HG03060 (cell line): Measurements from ENCODE around the gene INS.

Experiments used
- ATAC-seq: cut with Tn5 transposase; IDR thresholded peaks from one replicate; pipeline ENCODE4 v1.9.1; 2021; ENCODE audit warnings: low read depth, moderate number of reproducible peaks; ENCODE audit not compliant: unreplicated experiment

Gene INS

GRCh38 chr11:2160736-2161259 is at the start of gene INS:
TSS of gene INS (minus strand) at chr11:2161209. CDS start at chr11:2160971, 238 bp downstream.
- no peak for ATAC-seq

DNA sequence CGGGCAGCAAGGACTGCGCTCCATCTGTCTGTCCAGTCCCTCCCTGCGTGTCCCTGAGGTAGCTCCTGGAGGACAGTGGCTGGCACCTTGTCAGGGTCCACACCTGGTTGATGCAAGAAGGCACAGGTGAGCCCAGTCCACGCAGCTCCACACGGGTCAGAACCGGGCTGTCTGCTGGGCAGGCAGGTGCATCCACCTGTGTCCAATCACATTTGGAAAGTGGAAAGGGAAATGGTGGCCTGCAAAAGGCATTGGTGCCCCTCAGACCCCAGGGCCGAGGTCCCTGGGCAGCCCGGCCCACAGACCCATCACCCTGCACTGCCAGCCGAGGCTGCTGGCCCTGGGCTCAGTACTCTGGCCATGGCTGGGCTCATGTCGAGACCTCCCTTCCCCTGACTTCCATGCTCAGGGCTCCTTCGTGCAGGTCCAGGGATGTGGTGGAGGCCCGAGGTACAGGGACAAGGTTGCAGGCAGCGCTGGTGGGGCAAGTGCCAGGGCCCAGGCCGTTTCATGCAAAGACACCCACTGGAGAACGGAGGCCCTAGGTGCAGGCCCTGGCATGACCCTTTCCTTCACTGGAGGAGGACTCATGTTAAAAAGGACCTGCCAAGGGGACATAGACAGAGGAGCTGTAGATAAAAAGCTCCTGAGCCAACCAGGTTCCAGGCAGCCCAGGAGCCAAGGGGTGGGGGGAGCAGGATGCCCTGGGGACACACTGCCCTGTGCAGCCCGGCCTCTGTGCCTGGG is 49.5 kb upstream of the INS start:
- no peak for ATAC-seq

- ATAC-seq = no peak
These were observed 48.9 kb upstream of the INS start for GRCh38 chr11:2209900-2210321.

DNA sequence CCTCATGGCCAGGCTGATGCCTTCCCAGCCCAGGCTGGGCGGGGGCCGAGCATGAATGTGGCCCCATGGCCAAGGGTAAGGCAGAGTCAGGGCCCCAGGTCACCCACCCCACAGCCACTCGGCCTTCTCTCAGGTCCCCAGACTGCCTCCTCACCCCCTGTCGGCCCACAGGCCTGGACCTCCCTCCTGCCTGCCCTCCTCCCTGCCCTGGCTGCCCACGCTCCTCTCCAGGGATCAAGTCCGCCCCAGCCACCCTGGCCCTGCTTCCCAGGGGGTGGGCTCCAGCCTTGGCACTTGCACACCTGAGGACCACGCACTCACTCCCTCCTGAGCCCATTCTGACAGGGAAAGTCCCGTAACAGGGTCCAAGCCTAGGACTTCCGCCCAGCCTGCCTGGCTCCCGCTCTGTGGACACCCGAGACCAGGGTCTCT is 48.4 kb upstream of the INS start:
- no peak for ATAC-seq

- no peak for ATAC-seq
These were observed 47.8 kb upstream of the INS start for GRCh38 chr11:2208691-2209369.

DNA sequence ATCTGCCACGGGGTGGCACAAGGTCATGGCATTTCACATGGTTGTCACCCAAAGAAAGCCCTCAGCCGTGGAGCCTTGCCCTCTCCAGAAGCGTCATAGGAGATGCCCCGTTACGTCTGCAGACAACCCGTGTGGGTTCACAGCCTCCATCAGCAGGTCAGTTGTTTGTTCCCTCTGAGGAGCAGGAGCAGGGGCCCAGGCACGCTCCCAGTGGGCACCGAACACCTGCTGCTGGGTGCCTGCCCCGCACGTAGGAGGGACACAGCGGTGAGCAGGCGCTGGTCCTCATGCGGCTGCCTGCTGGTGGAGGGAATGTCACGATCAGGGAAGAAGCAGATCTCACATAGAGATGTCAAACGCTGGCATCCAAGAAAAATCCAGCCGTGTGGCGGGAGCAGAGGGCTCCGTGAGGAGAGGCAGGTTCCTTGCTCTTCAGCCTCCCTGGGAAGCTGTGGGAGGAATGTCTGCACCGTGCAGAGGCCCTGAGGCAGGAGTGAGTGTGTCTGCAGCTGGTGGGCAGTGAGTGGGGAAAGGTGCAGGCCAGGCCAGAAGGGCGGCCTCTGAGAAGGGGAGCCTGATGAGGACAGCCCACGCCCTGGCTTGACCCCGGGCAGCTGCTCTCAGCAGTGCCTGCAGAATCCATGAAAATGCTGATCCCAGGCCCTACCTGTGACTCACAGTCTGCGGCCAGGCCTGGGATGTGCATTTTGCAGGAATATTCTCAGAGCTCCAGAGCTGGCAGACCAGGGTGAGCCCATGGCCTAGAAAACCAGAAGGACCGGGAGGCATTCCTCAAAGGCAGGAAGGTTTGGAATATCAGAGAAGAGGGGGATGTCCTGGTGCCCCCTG is 47.0 kb upstream of the INS start:
- ATAC-seq = no peak

GRCh38 chr11:2207212-2207611 is 46.2 kb upstream of the INS start:
- no peak for ATAC-seq

DNA sequence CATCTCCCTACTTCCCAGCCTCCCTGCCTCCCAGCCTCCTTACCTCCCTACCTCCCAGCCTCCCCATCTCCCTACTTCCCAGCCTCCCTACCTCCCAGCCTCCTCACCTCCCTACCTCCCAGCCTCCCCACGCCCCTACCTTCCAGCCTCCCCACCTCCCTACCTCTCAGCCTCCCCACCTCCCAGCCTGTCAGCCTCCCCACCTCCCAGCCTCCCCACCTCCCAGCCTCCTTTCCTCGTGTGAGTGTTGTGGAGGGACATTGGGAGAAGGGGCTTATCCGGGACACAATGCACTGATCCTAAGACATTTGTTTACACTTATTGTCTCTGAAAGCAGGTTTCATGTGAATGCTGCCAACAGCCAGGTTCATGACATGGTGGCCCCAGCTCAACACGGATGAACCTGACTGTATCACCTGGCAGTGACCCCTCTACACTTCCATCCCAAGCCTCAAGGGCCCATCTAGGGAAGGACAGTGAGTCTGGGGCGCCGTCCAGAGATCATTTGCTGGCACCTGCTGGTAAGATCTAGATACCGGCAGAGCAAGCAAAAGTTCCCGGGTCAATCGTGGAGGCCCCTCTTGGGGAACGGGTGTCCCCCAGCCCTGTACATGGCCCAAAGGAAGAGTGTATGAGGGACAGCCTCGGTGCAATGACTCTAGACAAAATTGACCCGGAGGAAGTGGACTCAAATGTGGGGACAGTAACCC is 45.1 kb upstream of the INS start:
- no peak for ATAC-seq

- no peak for ATAC-seq
These were observed 44.3 kb upstream of the INS start for GRCh38 chr11:2205214-2205720.

GRCh38 chr11:2204361-2205213 is 43.6 kb upstream of the INS start:
- no peak for ATAC-seq

GRCh38 chr11:2203440-2204259 is 42.6 kb upstream of the INS start:
- no peak for ATAC-seq

DNA sequence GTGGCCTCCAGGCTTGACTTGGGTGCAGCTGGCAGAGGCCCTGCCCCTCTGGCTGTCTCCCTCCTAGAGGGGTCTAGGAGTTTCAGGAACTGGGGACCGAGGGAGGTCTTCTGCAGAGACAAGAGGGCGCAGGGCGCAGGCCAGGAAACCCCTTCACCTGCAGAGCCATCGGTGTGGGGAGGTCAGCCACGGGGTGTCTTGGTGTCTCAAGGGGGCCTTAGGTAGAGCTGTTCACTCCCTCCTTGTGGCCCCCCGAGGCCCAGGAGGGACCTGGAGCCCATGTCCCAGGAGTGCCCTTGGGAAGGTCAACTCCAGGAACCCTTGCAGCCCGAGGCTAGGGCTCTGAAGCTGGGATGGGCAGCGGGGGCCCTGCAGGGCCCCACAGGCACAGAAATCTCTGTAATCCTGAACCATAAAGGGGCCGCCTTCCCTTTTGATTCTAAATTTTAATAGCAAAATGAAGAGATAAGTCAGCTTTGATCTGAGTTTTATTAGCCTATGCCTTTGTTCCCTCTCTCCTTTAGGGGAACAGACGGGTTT is 42.0 kb upstream of the INS start:
- ATAC-seq = no peak

GRCh38 chr11:2202071-2202899 is 41.3 kb upstream of the INS start:
- ATAC-seq = no peak

GRCh38 chr11:2201542-2201941 is 40.5 kb upstream of the INS start:
- no peak for ATAC-seq

GRCh38 chr11:2200957-2201519 is 40.0 kb upstream of the INS start:
- no peak for ATAC-seq

GRCh38 chr11:2200536-2200935 is 39.5 kb upstream of the INS start:
- no peak for ATAC-seq
